Gastroesophageal sphincter (tissue), 3 donors: Measurements from ENCODE around the gene HPS4.

Experiments used
- POLR2A ChIP-seq, 2 donors: fragments of 450-650 bp; IDR thresholded peaks; one replicate each; pipeline ENCODE4 v1.6.1; 2017; ENCODE audit warnings: antibody characterized with exemption in 2 of 2, mild to moderate bottlenecking in 2 of 2, moderate library complexity in 1 of 2
- POLR2AphosphoS5 ChIP-seq: sonication (generic); formaldehyde crosslinking; IDR thresholded peaks from one replicate; pipeline ENCODE4 v1.6.1; 2017; ENCODE audit warnings: antibody characterized with exemption
- TF ChIP-seq, protein P1 (sequence below), 4 experiments: fragments of 200-600 bp in 2 of 4; fragments of 450-650 bp in 2 of 4; sonication (generic) in 1 of 4; IDR thresholded peaks; one replicate each; pipeline ENCODE4 v1.5.1; 2017 to 2019; ENCODE audit warnings: antibody characterized with exemption in 4 of 4, mild to moderate bottlenecking in 2 of 4, moderate library complexity in 2 of 4

DNA sequence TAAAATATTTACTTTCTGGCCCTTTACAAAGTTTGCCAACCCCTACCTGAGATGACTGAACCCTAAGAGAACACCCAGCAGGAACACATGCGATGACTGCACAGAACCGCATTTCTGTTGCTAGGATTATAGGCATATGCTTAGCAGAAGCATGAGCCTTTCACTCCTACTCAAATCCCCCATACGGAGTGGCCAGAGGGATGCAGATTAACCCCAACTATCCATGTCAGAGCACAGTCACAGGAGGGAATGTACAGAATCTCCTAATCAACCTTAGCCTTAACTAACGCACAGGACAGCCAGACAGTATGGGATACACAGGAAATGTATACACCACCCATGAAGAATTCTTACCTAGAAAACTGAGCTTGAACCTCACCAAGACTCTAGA, 6.2 kb downstream of the HPS4 start:
- TF ChIP-seq POLR2AphosphoS5 (no peak), POLR2A (IDR thresholded peaks at IDR 0.05) (no peak)
- TF ChIP-seq, protein P1, sequence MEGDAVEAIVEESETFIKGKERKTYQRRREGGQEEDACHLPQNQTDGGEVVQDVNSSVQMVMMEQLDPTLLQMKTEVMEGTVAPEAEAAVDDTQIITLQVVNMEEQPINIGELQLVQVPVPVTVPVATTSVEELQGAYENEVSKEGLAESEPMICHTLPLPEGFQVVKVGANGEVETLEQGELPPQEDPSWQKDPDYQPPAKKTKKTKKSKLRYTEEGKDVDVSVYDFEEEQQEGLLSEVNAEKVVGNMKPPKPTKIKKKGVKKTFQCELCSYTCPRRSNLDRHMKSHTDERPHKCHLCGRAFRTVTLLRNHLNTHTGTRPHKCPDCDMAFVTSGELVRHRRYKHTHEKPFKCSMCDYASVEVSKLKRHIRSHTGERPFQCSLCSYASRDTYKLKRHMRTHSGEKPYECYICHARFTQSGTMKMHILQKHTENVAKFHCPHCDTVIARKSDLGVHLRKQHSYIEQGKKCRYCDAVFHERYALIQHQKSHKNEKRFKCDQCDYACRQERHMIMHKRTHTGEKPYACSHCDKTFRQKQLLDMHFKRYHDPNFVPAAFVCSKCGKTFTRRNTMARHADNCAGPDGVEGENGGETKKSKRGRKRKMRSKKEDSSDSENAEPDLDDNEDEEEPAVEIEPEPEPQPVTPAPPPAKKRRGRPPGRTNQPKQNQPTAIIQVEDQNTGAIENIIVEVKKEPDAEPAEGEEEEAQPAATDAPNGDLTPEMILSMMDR (IDR thresholded peaks at IDR 0.05): no peak
